ENCODE data around the gene STARD7. TPM values are rescaled to one million over a fixed set of nuclear protein-coding genes. Genes with fewer than 3 reads are reported as not detected.

STARD7 gene
- total and polyA plus RNA-seq, 2 donors (not counting 1 experiment from before 2014, with no cell fraction given): 35.1 to 133 TPM

DNA sequence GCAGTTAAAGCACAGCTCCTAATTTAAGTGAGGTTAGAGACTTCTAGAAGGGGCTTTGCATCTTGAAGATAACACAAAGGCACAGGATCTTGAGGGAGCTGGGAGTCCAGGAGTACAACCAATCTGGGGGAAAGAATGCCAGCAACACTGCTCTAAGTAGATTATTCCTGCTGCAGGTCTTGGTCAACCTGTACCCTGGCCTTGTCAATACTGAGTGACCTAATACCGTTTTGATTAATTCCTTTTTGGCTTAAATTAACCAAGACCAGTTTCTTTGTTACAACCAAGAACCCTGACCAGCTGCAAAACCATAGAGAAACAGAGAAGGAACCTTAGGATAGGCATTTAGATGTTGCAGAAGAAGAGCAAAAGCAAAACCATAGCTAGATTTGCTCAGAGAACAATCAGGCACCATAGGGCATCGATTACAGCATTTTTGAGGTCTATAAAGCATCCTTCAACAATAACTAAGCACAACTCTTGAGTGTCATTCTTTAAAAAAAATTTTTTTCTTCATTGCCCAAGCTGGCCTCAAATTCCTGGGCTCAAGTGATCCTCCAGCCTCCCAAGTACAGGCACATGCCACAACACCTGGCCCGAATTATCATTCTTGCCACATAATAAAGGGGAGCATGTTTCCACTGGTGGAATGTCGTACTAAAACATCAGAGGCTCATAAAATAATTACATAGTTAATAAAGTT, 6.3 kb downstream of the STARD7 start:
- Histone ChIP-seq H3K36me3 (replicated peaks in 1 of 2; ENCODE audit: control extremely low read depth in 1 of 2, control insufficient read depth in 1 of 2, extremely low read depth in 1 of 2, insufficient read depth in 2 of 2, low read length in 1 of 2) (no peaks in the 10 kb centered on the region), H4K20me1 (ENCODE audit: control insufficient read depth, insufficient read depth, low read length, poor library complexity, severe bottlenecking) (peaks cover 72% of the 10 kb centered on the region)
- CTCF ChIA-PET: interaction anchor here (0.7 to 4.9 kb wide), 7 partner anchors 25 to 64 kb away, joined by 3 to 26 read pairs (median 7); partner anchors contain the start of gene ASTL

GRCh38 chr2:96201338-96201737, 7.3 kb downstream of the STARD7 start:
- H3K36me3 ChIP-seq (replicated peaks in 1 of 2; ENCODE audit: control extremely low read depth in 1 of 2, control insufficient read depth in 1 of 2, extremely low read depth in 1 of 2, insufficient read depth in 2 of 2, low read length in 1 of 2): no peaks in the 10 kb centered on the region
- ChIA-PET POLR2A (no interaction called here), CTCF (interaction anchor here (0.6 to 4.9 kb wide), 6 partner anchors 26 to 85 kb away, joined by 3 to 26 read pairs (median 12); partner anchors contain the start of genes ADRA2B and ASTL)
- no peaks in the 10 kb centered on the region for H3K9me3 Mint-ChIP-seq (ENCODE audit: insufficient read depth)
- intact Hi-C loops (cut with micrococcal nuclease): loop anchor here (10.0 kb wide), 1 partner anchor 303 kb away; the partner anchor contains the start of gene NEURL3
- DNase-seq: no peak
- no peaks in the 10 kb centered on the region for H3K27me3 Mint-ChIP-seq
- peaks cover 99% of the 10 kb centered on the region for H3K79me2 ChIP-seq (ENCODE audit: control insufficient read depth, insufficient read depth, low read length)
- H4K20me1 ChIP-seq (ENCODE audit: control insufficient read depth, insufficient read depth, low read length, poor library complexity, severe bottlenecking): peaks cover 67% of the 10 kb centered on the region
- H3K4me3 ChIP-seq (ENCODE audit: control extremely low read depth in 1 of 5, extremely low read depth in 1 of 5, insufficient read depth in 1 of 5, low read depth in 2 of 5, low read length in 4 of 5): no peak overlapping the region
- WGBS (ENCODE audit: insufficient coverage): 60% methylated on average over 1 of the region's 5 CpGs
- no peak overlapping the region for H2AFZ ChIP-seq (ENCODE audit: insufficient read depth, low read depth, low read length, poor library complexity, severe bottlenecking)
- H3K4me2 ChIP-seq (replicated peaks; ENCODE audit: low read depth, low read length, poor library complexity, severe bottlenecking): peak overlapping the region; percentile 59
- TF ChIP-seq, protein P1, sequence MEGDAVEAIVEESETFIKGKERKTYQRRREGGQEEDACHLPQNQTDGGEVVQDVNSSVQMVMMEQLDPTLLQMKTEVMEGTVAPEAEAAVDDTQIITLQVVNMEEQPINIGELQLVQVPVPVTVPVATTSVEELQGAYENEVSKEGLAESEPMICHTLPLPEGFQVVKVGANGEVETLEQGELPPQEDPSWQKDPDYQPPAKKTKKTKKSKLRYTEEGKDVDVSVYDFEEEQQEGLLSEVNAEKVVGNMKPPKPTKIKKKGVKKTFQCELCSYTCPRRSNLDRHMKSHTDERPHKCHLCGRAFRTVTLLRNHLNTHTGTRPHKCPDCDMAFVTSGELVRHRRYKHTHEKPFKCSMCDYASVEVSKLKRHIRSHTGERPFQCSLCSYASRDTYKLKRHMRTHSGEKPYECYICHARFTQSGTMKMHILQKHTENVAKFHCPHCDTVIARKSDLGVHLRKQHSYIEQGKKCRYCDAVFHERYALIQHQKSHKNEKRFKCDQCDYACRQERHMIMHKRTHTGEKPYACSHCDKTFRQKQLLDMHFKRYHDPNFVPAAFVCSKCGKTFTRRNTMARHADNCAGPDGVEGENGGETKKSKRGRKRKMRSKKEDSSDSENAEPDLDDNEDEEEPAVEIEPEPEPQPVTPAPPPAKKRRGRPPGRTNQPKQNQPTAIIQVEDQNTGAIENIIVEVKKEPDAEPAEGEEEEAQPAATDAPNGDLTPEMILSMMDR (IDR thresholded peaks at IDR 0.05): no peak
- no peak for TF ChIP-seq EZH2 (IDR thresholded peaks at IDR 0.05; ENCODE audit: borderline replicate concordance, insufficient read depth, low read depth, low read length, poor library complexity, severe bottlenecking)
- peaks cover 69 to 71% of the 10 kb centered on the region in 2 donors for H3K4me1 ChIP-seq (ENCODE audit: control insufficient read depth in 2 of 2, insufficient read depth in 2 of 2, low read length in 2 of 2)
- H3K4me3 Mint-ChIP-seq: no peak overlapping the region
- ATAC-seq (ENCODE audit: low read depth): no peak
- H3K27me3 ChIP-seq (replicated peaks in 1 of 4; ENCODE audit: control extremely low read depth in 1 of 4, control insufficient read depth in 3 of 4, insufficient read depth in 4 of 4, low read length in 3 of 4): no peaks in the 10 kb centered on the region
- H3K4me1 Mint-ChIP-seq: peaks cover 75% of the 10 kb centered on the region
- no peak overlapping the region for H3K27ac ChIP-seq (ENCODE audit: low read length in 2 of 2)
- no peaks in the 10 kb centered on the region for H3K9me3 ChIP-seq (ENCODE audit: control extremely low read depth in 1 of 3, control insufficient read depth in 2 of 3, insufficient read depth in 1 of 3, low read length in 2 of 3)
- H3K9ac ChIP-seq (ENCODE audit: low read length): no peak overlapping the region
- no peak overlapping the region for H3K27ac Mint-ChIP-seq

More for the DNA sequence above, 6.3 kb downstream of the STARD7 start:
- Histone ChIP-seq H3K4me1 (ENCODE audit: control insufficient read depth in 2 of 2, insufficient read depth in 2 of 2, low read length in 2 of 2) (peaks cover 77 to 80% of the 10 kb centered on the region in 2 donors), H3K27me3 (replicated peaks in 1 of 4; ENCODE audit: control extremely low read depth in 1 of 4, control insufficient read depth in 3 of 4, insufficient read depth in 4 of 4, low read length in 3 of 4) (no peaks in the 10 kb centered on the region), H2AFZ (ENCODE audit: insufficient read depth, low read depth, low read length, poor library complexity, severe bottlenecking) (no peak overlapping the region), H3K9ac (ENCODE audit: low read length) (peak overlapping the region; percentile 38), H3K9me3 (ENCODE audit: control extremely low read depth in 1 of 3, control insufficient read depth in 2 of 3, insufficient read depth in 1 of 3, low read length in 2 of 3) (no peaks in the 10 kb centered on the region), H3K27ac (ENCODE audit: low read length in 2 of 2) (peak overlapping the region; percentile 7 to 75), H3K4me3 (ENCODE audit: control extremely low read depth in 1 of 5, extremely low read depth in 1 of 5, insufficient read depth in 1 of 5, low read depth in 2 of 5, low read length in 4 of 5) (no peak overlapping the region), H3K79me2 (ENCODE audit: control insufficient read depth, insufficient read depth, low read length) (peaks cover 99% of the 10 kb centered on the region), H3K4me2 (replicated peaks; ENCODE audit: low read depth, low read length, poor library complexity, severe bottlenecking) (peak overlapping the region; percentile 59)
- DNase-seq: no peak
- no peak for TF ChIP-seq EZH2 (IDR thresholded peaks at IDR 0.05; ENCODE audit: borderline replicate concordance, insufficient read depth, low read depth, low read length, poor library complexity, severe bottlenecking)
- TF ChIP-seq, protein P1 (IDR thresholded peaks at IDR 0.05): no peak
- Mint-ChIP-seq H3K9me3 (ENCODE audit: insufficient read depth) (no peaks in the 10 kb centered on the region), H3K4me1 (peaks cover 81% of the 10 kb centered on the region), H3K4me3 (peak overlapping the region; percentile 56), H3K27ac (peak overlapping the region; percentile 59), H3K27me3 (no peaks in the 10 kb centered on the region)
- ATAC-seq (ENCODE audit: low read depth): no peak
- intact Hi-C loops (cut with micrococcal nuclease): loop anchor here (10.0 kb wide), 1 partner anchor 302 kb away; the partner anchor contains the start of gene NEURL3
- POLR2A ChIA-PET: no interaction called here
- WGBS (ENCODE audit: insufficient coverage): no CpG with 5 or more reads among the region's 4 CpGs

All from B cell (primary cell).